ENCODE results near the gene CA10.

Gene CA10

DNA sequence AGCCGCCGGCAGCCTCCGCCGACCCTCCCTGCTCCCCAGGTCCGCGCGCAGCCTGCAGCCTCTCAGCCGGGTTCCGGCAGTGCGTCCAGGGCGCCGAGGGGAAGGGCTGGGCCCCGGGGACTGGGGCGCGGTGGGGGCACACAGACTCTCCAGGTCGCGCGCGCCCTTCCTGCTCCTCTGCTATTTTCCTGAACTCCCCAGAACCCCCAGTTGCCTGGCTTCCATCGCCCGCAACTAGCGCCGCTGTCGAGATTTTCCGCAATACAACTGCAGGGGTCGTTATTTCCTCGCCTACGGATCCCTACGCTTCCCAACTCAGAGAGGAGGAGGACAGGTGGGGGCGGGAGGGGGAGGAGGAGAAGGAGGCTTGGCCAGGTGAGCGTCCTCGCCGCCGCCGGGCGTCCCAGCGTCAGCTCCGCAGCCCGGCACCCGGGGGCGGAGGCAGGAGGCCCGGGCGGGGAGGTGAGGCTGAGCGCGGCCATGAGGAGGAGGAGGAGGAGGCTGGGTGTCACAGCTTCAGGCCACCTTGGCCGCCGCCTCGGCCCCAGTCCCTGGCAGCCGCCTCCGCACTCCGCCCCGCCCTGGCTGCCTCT lies at the start of gene CA10:
CA10 (minus strand) TSS at position 265 of the 593 bp plus-strand sequence.
- Histone ChIP-seq H3K4me1 (ENCODE audit: insufficient read depth, low read length) (no peaks in the 10 kb centered on the region), H3K27me3 (ENCODE audit: control insufficient read depth in 1 of 2, insufficient read depth in 2 of 2, low read length in 2 of 2) (peaks cover 4 to 33% of the 10 kb centered on the region in 2 donors), H3K9me3 (ENCODE audit: low read length) (no peaks in the 10 kb centered on the region), H3K9ac (ENCODE audit: low read length) (no peak within 1 kb of the TSS), H3K36me3 (ENCODE audit: insufficient read depth, low read length) (no peaks in the 10 kb centered on the region), H3K4me3 (ENCODE audit: low read depth in 1 of 2, low read length in 2 of 2) (no peak within 1 kb of the TSS), H3K27ac (ENCODE audit: low read depth, low read length) (no peak within 1 kb of the TSS)

DNA sequence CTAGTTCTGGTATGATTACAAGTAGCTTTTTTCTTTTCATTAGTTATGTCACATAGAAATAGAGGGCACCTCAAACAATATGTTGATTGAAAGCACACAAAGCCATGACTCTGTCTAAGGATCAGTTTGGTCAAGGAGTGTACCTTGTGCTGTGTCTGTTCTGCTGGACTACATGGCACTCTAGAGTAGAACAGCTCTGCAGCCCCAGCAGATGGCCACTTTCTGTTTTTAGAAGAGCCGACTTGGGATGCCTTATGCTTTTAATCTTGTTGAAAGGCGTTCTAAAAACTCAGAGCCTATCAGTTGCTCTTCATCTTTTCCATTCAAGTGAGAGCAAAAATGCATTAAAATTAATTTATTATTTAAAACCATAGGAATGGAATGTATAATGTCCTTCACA lies 49.3 kb upstream of the CA10 start:
- H3K4me1 ChIP-seq (ENCODE audit: insufficient read depth, low read length) = no peaks in the 10 kb centered on the region
- H3K9me3 ChIP-seq (ENCODE audit: low read length) = no peaks in the 10 kb centered on the region
- H3K9ac ChIP-seq (ENCODE audit: low read length) = no peak overlapping the region
- no peak overlapping the region for H3K4me3 ChIP-seq (ENCODE audit: low read depth in 1 of 2, low read length in 2 of 2)
- no peak overlapping the region for H3K27ac ChIP-seq (ENCODE audit: low read depth, low read length)
- H3K27me3 ChIP-seq (ENCODE audit: control insufficient read depth in 1 of 2, insufficient read depth in 2 of 2, low read length in 2 of 2) = no peaks in the 10 kb centered on the region
- no peaks in the 10 kb centered on the region for H3K36me3 ChIP-seq (ENCODE audit: insufficient read depth, low read length)

DNA sequence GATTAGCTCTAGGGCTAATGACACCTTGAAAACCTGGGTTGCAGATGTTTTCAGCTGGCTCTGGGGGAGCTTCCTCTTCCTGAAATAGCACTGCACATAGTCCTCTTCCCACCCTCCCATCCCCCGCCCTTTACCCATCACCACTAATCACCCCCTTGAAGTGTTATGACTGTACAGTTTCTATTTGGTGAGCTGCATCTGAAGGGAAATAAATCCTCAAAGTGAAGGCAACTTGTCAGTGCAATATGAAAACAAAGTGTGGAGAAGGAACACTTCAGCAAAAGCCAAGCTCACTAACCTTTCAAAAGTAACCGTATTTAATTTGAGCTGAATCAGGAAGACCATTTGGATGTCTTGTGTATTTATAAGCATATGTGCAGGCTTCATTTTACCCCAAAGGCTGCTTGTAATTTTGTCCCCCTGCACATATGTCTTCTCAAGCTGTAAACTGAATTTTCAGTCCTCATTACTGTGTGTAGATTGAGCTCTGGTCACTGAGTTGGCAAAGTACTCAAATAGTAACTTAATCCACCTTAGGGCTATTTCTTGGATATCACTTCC lies 44.1 kb upstream of the CA10 start:
- Histone ChIP-seq H3K4me3 (ENCODE audit: low read depth in 1 of 2, low read length in 2 of 2) (no peak overlapping the region), H3K4me1 (ENCODE audit: insufficient read depth, low read length) (no peaks in the 10 kb centered on the region), H3K27ac (ENCODE audit: low read depth, low read length) (no peak overlapping the region), H3K36me3 (ENCODE audit: insufficient read depth, low read length) (no peaks in the 10 kb centered on the region), H3K9me3 (ENCODE audit: low read length) (no peaks in the 10 kb centered on the region), H3K9ac (ENCODE audit: low read length) (no peak overlapping the region), H3K27me3 (ENCODE audit: control insufficient read depth in 1 of 2, insufficient read depth in 2 of 2, low read length in 2 of 2) (no peaks in the 10 kb centered on the region)

DNA sequence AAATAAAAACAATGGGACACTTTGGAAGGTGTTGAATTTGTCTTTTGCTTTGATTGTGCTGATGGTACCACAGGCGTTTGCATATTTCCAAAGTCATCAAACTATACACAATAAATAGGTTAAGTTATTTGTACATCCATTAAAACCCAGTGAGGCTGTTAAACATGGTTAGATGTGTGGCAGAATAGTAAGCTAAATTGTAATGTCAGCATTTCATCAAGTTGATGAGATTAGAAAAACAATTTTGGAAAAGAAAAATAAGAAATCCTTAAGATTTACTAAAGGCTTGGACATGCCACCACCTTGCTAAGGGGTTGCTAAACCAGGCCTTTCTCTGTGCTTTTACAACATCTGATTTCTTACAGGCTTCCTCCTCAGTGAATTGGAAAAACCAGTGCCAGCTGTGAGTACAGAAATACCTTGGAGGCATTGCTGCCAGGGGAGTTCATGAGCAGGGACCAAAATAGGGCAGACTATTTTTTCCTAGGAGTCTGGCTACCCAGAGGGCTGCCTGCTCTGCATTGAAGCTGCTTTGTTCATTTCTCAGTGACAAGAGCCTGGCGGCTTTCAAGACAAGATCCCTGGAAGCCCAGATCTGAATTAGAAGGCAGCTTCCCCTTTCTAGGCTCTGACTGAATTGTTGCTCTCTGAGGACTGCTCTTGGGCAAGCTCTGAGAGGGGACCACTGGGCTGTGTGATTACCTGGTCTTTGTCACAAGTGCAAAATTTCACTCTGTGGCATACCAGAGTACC lies 43.4 kb upstream of the CA10 start:
- H3K4me3 ChIP-seq (ENCODE audit: low read depth in 1 of 2, low read length in 2 of 2) = no peak overlapping the region
- H3K9me3 ChIP-seq (ENCODE audit: low read length) = no peaks in the 10 kb centered on the region
- H3K36me3 ChIP-seq (ENCODE audit: insufficient read depth, low read length) = no peaks in the 10 kb centered on the region
- no peaks in the 10 kb centered on the region for H3K27me3 ChIP-seq (ENCODE audit: control insufficient read depth in 1 of 2, insufficient read depth in 2 of 2, low read length in 2 of 2)
- no peak overlapping the region for H3K9ac ChIP-seq (ENCODE audit: low read length)
- H3K4me1 ChIP-seq (ENCODE audit: insufficient read depth, low read length) = no peaks in the 10 kb centered on the region
- H3K27ac ChIP-seq (ENCODE audit: low read depth, low read length) = no peak overlapping the region

DNA sequence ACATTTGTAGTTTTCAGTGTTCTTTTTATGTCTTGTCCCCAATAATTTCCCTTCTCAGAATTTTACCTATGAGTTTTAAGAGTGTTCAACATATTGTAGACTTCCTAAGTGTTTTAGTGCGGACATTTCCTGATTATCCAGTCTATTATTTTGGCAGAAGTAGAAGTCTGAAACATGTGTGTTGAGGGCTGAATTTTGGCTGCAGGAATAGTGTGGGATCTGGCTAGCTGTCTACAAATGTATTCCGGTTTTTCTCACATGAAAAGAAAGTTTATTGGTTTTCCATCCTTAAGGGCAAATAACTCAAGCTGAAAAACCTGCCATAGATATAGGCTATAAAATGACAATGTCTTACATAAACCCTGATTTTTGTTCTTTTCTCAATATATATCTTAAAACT lies 33.0 kb upstream of the CA10 start:
- Histone ChIP-seq H3K9ac (ENCODE audit: low read length) (no peak overlapping the region), H3K36me3 (ENCODE audit: insufficient read depth, low read length) (no peaks in the 10 kb centered on the region), H3K27me3 (ENCODE audit: control insufficient read depth in 1 of 2, insufficient read depth in 2 of 2, low read length in 2 of 2) (no peaks in the 10 kb centered on the region), H3K4me3 (ENCODE audit: low read depth in 1 of 2, low read length in 2 of 2) (no peak overlapping the region), H3K27ac (ENCODE audit: low read depth, low read length) (no peak overlapping the region), H3K9me3 (ENCODE audit: low read length) (no peaks in the 10 kb centered on the region), H3K4me1 (ENCODE audit: insufficient read depth, low read length) (no peaks in the 10 kb centered on the region)

DNA sequence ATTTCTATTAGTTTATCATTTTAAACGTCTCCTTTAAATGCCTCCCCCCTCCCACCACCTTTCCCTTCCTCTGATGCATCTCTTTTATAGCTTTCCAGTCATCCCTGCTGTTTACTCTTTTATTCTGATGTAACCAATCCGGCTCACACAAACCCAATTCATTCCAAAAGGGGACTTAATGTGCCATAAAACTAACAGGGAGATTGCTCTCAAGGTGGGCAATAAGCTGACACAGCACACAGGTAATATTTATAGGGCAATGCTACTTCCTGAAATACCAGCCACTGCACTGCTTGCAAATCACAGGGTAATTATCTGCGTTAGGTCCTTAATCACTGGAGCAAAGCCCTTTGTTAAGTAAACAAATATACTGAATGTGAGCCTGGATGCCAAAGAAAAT lies 23.3 kb upstream of the CA10 start:
- Histone ChIP-seq H3K4me3 (ENCODE audit: low read depth in 1 of 2, low read length in 2 of 2) (no peak overlapping the region), H3K36me3 (ENCODE audit: insufficient read depth, low read length) (no peaks in the 10 kb centered on the region), H3K9ac (ENCODE audit: low read length) (no peak overlapping the region), H3K4me1 (ENCODE audit: insufficient read depth, low read length) (no peaks in the 10 kb centered on the region), H3K27ac (ENCODE audit: low read depth, low read length) (no peak overlapping the region), H3K9me3 (ENCODE audit: low read length) (no peaks in the 10 kb centered on the region), H3K27me3 (ENCODE audit: control insufficient read depth in 1 of 2, insufficient read depth in 2 of 2, low read length in 2 of 2) (no peaks in the 10 kb centered on the region)

DNA sequence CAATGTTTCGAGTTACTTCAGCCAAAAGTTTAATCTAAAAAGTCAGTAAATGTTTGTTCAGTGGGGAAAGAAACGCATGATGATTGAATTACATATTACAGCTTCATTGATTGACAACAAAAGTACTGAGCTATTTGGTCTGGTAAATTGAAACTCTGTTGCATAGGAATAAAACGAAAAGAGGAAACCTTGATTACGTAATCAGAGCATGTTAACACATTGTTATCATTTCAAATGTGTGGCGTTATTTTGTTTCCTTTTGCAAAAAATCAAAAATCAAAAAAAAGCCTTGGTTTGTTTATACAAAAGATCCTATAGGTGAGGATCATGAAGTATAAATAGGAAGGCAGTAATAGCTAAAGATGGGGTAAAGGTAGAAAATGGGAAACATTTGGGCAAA lies 19.5 kb upstream of the CA10 start:
- no peaks in the 10 kb centered on the region for H3K36me3 ChIP-seq (ENCODE audit: insufficient read depth, low read length)
- H3K27me3 ChIP-seq (ENCODE audit: control insufficient read depth in 1 of 2, insufficient read depth in 2 of 2, low read length in 2 of 2) = no peaks in the 10 kb centered on the region
- no peak overlapping the region for H3K4me3 ChIP-seq (ENCODE audit: low read depth in 1 of 2, low read length in 2 of 2)
- no peaks in the 10 kb centered on the region for H3K4me1 ChIP-seq (ENCODE audit: insufficient read depth, low read length)
- no peaks in the 10 kb centered on the region for H3K9me3 ChIP-seq (ENCODE audit: low read length)
- H3K27ac ChIP-seq (ENCODE audit: low read depth, low read length) = no peak overlapping the region
- no peak overlapping the region for H3K9ac ChIP-seq (ENCODE audit: low read length)

DNA sequence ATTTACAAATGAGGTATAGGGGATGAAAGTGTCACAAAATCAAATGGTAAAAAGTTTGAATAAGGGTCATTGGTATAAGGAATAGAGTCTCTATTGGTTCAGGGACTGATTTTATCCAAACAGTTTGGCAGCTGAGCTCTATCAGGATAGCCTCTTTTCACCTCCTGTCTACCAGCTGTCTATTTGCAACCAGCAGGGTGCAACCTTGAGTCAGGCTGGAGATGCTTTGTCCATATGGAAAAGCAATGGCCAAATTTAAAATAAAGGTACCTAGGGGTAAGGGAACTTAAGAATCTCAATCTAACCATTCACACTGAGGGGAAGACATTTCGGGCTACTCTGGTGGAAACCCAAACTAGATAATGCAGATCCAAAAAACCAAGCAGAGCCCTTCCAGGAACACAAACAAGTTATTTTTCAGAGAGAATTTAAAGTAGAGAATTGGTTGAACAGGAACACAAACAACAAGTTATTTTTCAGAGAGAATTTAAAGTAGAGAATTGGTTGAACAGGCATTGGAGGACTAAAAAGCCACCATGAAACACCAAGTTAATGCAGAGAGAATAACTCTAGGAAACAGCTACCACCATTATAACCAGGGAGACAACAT lies 12.6 kb upstream of the CA10 start:
- Histone ChIP-seq H3K9ac (ENCODE audit: low read length) (no peak overlapping the region), H3K27ac (ENCODE audit: low read depth, low read length) (no peak overlapping the region), H3K36me3 (ENCODE audit: insufficient read depth, low read length) (no peaks in the 10 kb centered on the region), H3K9me3 (ENCODE audit: low read length) (no peaks in the 10 kb centered on the region), H3K4me3 (ENCODE audit: low read depth in 1 of 2, low read length in 2 of 2) (no peak overlapping the region), H3K27me3 (ENCODE audit: control insufficient read depth in 1 of 2, insufficient read depth in 2 of 2, low read length in 2 of 2) (no peaks in the 10 kb centered on the region), H3K4me1 (ENCODE audit: insufficient read depth, low read length) (no peaks in the 10 kb centered on the region)

DNA sequence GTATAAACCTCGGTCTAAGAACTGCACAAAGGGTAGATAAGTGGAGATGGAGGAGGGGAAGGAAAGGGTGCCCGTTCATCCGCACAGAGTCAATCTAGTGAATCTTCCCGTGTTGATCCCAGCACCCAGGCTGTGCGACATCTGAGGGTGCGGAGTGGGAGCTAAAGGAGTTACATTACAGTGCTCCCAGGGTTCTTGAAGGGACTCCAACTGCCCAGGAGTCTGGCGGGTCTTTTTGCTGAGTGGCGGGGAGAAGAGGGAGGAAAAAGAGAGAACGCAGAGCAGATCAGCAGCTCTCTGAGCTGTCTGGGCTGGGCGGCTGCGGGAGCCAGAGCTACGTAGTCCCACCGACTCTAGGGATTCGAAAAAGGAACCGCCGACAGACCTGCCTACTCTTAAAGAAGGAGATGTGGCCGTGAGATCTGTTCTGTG lies 1.6 kb upstream of the CA10 start:
- no peak overlapping the region for H3K4me3 ChIP-seq (ENCODE audit: low read depth in 1 of 2, low read length in 2 of 2)
- H3K27me3 ChIP-seq (ENCODE audit: control insufficient read depth in 1 of 2, insufficient read depth in 2 of 2, low read length in 2 of 2) = peaks cover 4 to 33% of the 10 kb centered on the region in 2 donors
- no peaks in the 10 kb centered on the region for H3K9me3 ChIP-seq (ENCODE audit: low read length)
- H3K4me1 ChIP-seq (ENCODE audit: insufficient read depth, low read length) = no peaks in the 10 kb centered on the region
- H3K9ac ChIP-seq (ENCODE audit: low read length) = no peak overlapping the region
- H3K36me3 ChIP-seq (ENCODE audit: insufficient read depth, low read length) = no peaks in the 10 kb centered on the region
- no peak overlapping the region for H3K27ac ChIP-seq (ENCODE audit: low read depth, low read length)

DNA sequence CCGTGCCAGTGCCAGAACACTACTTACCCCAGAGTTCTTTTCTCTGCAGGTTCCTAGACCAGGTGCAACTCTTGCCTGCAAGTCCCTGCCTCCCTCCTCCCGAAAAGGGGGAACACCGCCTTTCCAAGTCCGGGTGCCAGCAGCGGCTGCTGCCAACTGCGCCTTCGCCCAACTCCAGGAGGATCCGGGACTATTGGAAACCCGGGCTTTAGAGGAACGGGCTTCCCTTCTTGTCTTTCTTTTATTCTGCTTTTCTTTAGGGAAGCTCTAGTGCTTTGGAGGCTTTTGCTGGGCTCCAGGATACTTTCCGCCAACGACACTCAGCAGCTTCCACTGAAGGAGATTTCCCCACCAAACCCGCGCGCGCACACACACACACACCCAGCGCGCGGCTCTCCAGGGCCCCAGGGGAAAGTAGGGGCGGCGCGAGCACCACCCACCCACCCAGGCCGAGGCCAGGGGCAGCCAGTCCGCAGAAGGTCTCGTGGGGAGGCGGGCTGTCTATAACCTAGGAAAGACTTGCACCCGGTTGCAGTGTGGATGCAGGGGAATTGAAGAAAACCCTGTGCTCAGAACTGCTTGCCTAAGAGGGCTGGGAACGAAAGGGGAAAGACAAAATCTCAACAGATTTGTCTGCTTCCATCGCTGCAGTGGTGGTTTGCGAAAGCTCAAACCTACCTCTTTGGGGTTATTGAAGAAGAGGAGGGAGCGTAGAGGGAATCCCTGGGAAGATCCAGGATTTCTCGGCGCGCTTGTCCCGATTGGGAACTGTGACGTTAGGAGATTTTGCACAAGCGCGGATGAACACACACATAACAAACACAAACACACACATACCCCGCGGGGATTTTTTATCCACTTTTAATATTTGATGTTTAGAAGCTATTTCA lies 977 bp upstream of the CA10 start:
- Histone ChIP-seq H3K9me3 (ENCODE audit: low read length) (no peaks in the 10 kb centered on the region), H3K36me3 (ENCODE audit: insufficient read depth, low read length) (no peaks in the 10 kb centered on the region), H3K4me3 (ENCODE audit: low read depth in 1 of 2, low read length in 2 of 2) (no peak overlapping the region), H3K27ac (ENCODE audit: low read depth, low read length) (no peak overlapping the region), H3K9ac (ENCODE audit: low read length) (no peak overlapping the region), H3K4me1 (ENCODE audit: insufficient read depth, low read length) (no peaks in the 10 kb centered on the region), H3K27me3 (ENCODE audit: control insufficient read depth in 1 of 2, insufficient read depth in 2 of 2, low read length in 2 of 2) (peaks cover 4 to 33% of the 10 kb centered on the region in 2 donors)
